H9 (cell line): Measurements from ENCODE around the gene A2ML1. TPM values are rescaled to one million over a fixed set of nuclear protein-coding genes. Genes with fewer than 3 reads are reported as not detected.

ENCODE experiments used
- DNase-seq: peaks from one replicate; pipeline ENCODE4 v3.0.0-alpha.2; 2017
- H2AFZ ChIP-seq: one replicate; pipeline ENCODE4 v1.6.1; 2013; ENCODE audit warnings: mild to moderate bottlenecking, low read length, control low read depth, moderate library complexity
- H2AK5ac ChIP-seq: 2 replicates; pipeline ENCODE4 v1.6.1; 2013; ENCODE audit warnings: low read length, control low read depth, mixed read lengths; ENCODE audit not compliant: insufficient read length
- H2BK120ac ChIP-seq: one replicate; pipeline ENCODE4 v1.6.1; 2013; ENCODE audit warnings: low read depth, mild to moderate bottlenecking, low read length, control low read depth, inconsistent platforms; ENCODE audit not compliant: poor library complexity, severe bottlenecking
- H2BK12ac ChIP-seq: 2 replicates; pipeline ENCODE4 v1.6.1; 2013; ENCODE audit warnings: low read length, control low read depth, mixed read lengths, low read depth; ENCODE audit not compliant: insufficient read length
- H2BK15ac ChIP-seq: 2 replicates; pipeline ENCODE4 v1.6.1; 2013; ENCODE audit warnings: low read depth, low read length, control low read depth
- H2BK20ac ChIP-seq: one replicate; pipeline ENCODE4 v1.6.1; 2013; ENCODE audit warnings: low read depth, mild to moderate bottlenecking, low read length, control low read depth, inconsistent platforms; ENCODE audit not compliant: poor library complexity, severe bottlenecking
- H2BK5ac ChIP-seq: 2 replicates; pipeline ENCODE4 v1.6.1; 2013; ENCODE audit warnings: low read length, control low read depth, mixed read lengths; ENCODE audit not compliant: insufficient read length
- H3K14ac ChIP-seq: 2 replicates; pipeline ENCODE4 v1.6.1; 2013; ENCODE audit warnings: low read length, control low read depth; ENCODE audit not compliant: insufficient read depth
- H3K18ac ChIP-seq: 2 replicates; pipeline ENCODE4 v1.6.1; 2013; ENCODE audit warnings: low read depth, mild to moderate bottlenecking, mixed read lengths, low read length, control low read depth; ENCODE audit not compliant: insufficient read length
- H3K23ac ChIP-seq: 2 replicates; pipeline ENCODE4 v1.6.1; 2013; ENCODE audit warnings: low read length, control low read depth, mixed read lengths, low read depth; ENCODE audit not compliant: insufficient read length
- H3K23me2 ChIP-seq: 2 replicates; pipeline ENCODE4 v1.6.1; 2013; ENCODE audit warnings: low read depth, mild to moderate bottlenecking, mixed read lengths, low read length, control low read depth; ENCODE audit not compliant: insufficient read length, poor library complexity, severe bottlenecking
- H3K27ac ChIP-seq: 2 replicates; pipeline ENCODE4 v1.5.1; 2013; ENCODE audit warnings: low read length, control low read depth, mixed read lengths, low read depth; ENCODE audit not compliant: insufficient read length
- H3K27me3 ChIP-seq: 2 replicates; pipeline ENCODE4 v1.6.1; 2013; ENCODE audit warnings: low read length, control low read depth, inconsistent platforms; ENCODE audit not compliant: insufficient read depth
- H3K4ac ChIP-seq: 2 replicates; pipeline ENCODE4 v1.6.1; 2013; ENCODE audit warnings: low read depth, mild to moderate bottlenecking, control low read depth, inconsistent platforms, low read length, moderate library complexity
- H3K4me1 ChIP-seq: 2 replicates; pipeline ENCODE4 v1.6.1; 2013; ENCODE audit warnings: low read length, control low read depth, inconsistent platforms; ENCODE audit not compliant: insufficient read depth
- H3K4me2 ChIP-seq: 2 replicates; pipeline ENCODE4 v1.6.1; 2013; ENCODE audit warnings: low read length, control low read depth, mixed read lengths; ENCODE audit not compliant: insufficient read length, insufficient read depth
- H3K56ac ChIP-seq: 2 replicates; pipeline ENCODE4 v1.6.1; 2013; ENCODE audit warnings: low read depth, mild to moderate bottlenecking, mixed read lengths, low read length, control low read depth; ENCODE audit not compliant: insufficient read length
- H3K79me1 ChIP-seq: 2 replicates; pipeline ENCODE4 v1.6.1; 2013; ENCODE audit warnings: low read depth, mild to moderate bottlenecking, moderate library complexity, low read length, control low read depth, inconsistent platforms; ENCODE audit not compliant: insufficient read depth, poor library complexity, severe bottlenecking
- H3K79me2 ChIP-seq: 2 replicates; pipeline ENCODE4 v1.6.1; 2013; ENCODE audit warnings: low read length, control low read depth, inconsistent platforms; ENCODE audit not compliant: insufficient read depth
- H3K9ac ChIP-seq: 2 replicates; pipeline ENCODE4 v1.6.1; 2013; ENCODE audit warnings: low read length, control low read depth, mixed read lengths; ENCODE audit not compliant: insufficient read length; ENCODE audit errors: extremely low read depth
- H3K9me3 ChIP-seq: one replicate; pipeline ENCODE4 v1.6.1; 2013; ENCODE audit warnings: low read depth, low read length, inconsistent platforms; ENCODE audit not compliant: control insufficient read depth
- H3T11ph ChIP-seq: one replicate; pipeline ENCODE4 v1.6.1; 2013; ENCODE audit warnings: mild to moderate bottlenecking, low read length, control low read depth, inconsistent platforms
- H4K20me1 ChIP-seq: one replicate; pipeline ENCODE4 v1.6.1; 2013; ENCODE audit not compliant: control insufficient read depth, insufficient read length, insufficient read depth
- H4K5ac ChIP-seq: 2 replicates; pipeline ENCODE4 v1.6.1; 2013; ENCODE audit warnings: low read depth, mild to moderate bottlenecking, mixed read lengths, low read length, control low read depth; ENCODE audit not compliant: insufficient read length
- H4K8ac ChIP-seq: replicated peaks from 2 replicates; pipeline ENCODE4 v1.6.1; 2013; ENCODE audit warnings: low read length, control low read depth, mixed read lengths, low read depth; ENCODE audit not compliant: insufficient read length
- H4K91ac ChIP-seq: 2 replicates; pipeline ENCODE4 v1.6.1; 2013; ENCODE audit warnings: low read depth, mild to moderate bottlenecking, moderate library complexity, mixed read lengths, low read length, control low read depth; ENCODE audit not compliant: insufficient read length
- H3K27ac Mint-ChIP-seq, 3 experiments: 2 replicates in 2 of 3; 3 replicates in 1 of 3; pipeline ENCODE4 v1.8.0; 2020 to 2021; ENCODE audit warnings: mixed read lengths in 3 of 3, mild to moderate bottlenecking in 1 of 3, moderate library complexity in 1 of 3
- H3K27me3 Mint-ChIP-seq: 2 replicates; pipeline ENCODE4 v1.8.0; 2021; ENCODE audit warnings: low read depth, mild to moderate bottlenecking, moderate library complexity, mixed read lengths
- H3K36me3 Mint-ChIP-seq, 3 experiments: 2 replicates in 2 of 3; 3 replicates in 1 of 3; pipeline ENCODE4 v1.8.0; 2020 to 2021; ENCODE audit warnings: low read depth in 3 of 3, mixed read lengths in 3 of 3; ENCODE audit not compliant: insufficient read depth in 1 of 3
- H3K4me1 Mint-ChIP-seq, 2 experiments: 2 replicates each; pipeline ENCODE4 v1.8.0; 2020; ENCODE audit warnings: mixed read lengths in 2 of 2
- H3K4me3 Mint-ChIP-seq, 2 experiments: 2 replicates in 1 of 2; 3 replicates in 1 of 2; pipeline ENCODE4 v1.8.0; 2020 to 2021; ENCODE audit warnings: mild to moderate bottlenecking in 2 of 2, mixed read lengths in 2 of 2, moderate library complexity in 1 of 2
- H3K9me3 Mint-ChIP-seq, 2 experiments: 2 replicates in 1 of 2; 3 replicates in 1 of 2; pipeline ENCODE4 v1.8.0; 2020; ENCODE audit warnings: mild to moderate bottlenecking in 2 of 2, mixed read lengths in 2 of 2, moderate library complexity in 1 of 2
- CTCF ChIP-seq: fragments of 200-600 bp; sonication (generic); conservative IDR thresholded peaks from 3 replicates; pipeline ENCODE4 v1.8.0; 2021; ENCODE audit warnings: antibody characterized with exemption, mild to moderate bottlenecking
- WGBS: extraction: QIAGEN DNeasy Blood & Tissue Kit; methylation state at CpG from one replicate; pipeline ENCODE4 v1.1.7; 2013; ENCODE audit warnings: missing lambda C conversion rate, low lambda C conversion rate, mixed read lengths; ENCODE audit not compliant: insufficient read length; ENCODE audit errors: extremely low coverage; 5-methylcytosine and 5-hydroxymethylcytosine counted together
- total RNA-seq: library from RNA; stranded (reverse); gene quantifications from 2 replicates; pipeline ENCODE4 v1.2.1, GENCODE V29; 2021

A2ML1 gene
- total RNA-seq, 1 experiment from 2014 or later, result 2.8 TPM

- H4K20me1 ChIP-seq, result no peaks in the 10 kb centered on the region
- H2AFZ ChIP-seq, result no peak overlapping the region
- no peak overlapping the region for H3K23ac ChIP-seq
- H4K8ac ChIP-seq, result no peak overlapping the region
- no peak overlapping the region for H2AK5ac ChIP-seq
- H2BK20ac ChIP-seq, result no peak overlapping the region
- peak overlapping the region; percentile 81 for H4K5ac ChIP-seq
- H3K4ac ChIP-seq, result no peak overlapping the region
- H3K79me1 ChIP-seq, result no peaks in the 10 kb centered on the region
- no peaks in the 10 kb centered on the region for H3K9me3 ChIP-seq
- DNase-seq, result no peak
- no CpG with 5 or more reads among the region's 2 CpGs for WGBS
- H3K14ac ChIP-seq, result no peak overlapping the region
- H3K23me2 ChIP-seq, result no peaks in the 10 kb centered on the region
- H3K56ac ChIP-seq, result no peak overlapping the region
- H3K27me3 ChIP-seq, result no peaks in the 10 kb centered on the region
- no peak overlapping the region for H3K4me2 ChIP-seq
- H2BK12ac ChIP-seq, result peak overlapping the region; percentile 45
- H3T11ph ChIP-seq, result no peak overlapping the region
- no peak overlapping the region for H3K9ac ChIP-seq
- no peak overlapping the region for H3K18ac ChIP-seq
- Mint-ChIP-seq H3K4me1 (peaks cover 53 to 63% of the 10 kb centered on the region in 2 experiments), H3K9me3 (peaks cover 0 to 3% of the 10 kb centered on the region in 2 experiments; a peak in 1 of 5 replicates), H3K4me3 (peak overlapping the region in 1 of 2 experiments; percentile 74; a peak in 1 of 5 replicates), H3K27ac (peak overlapping the region; percentile 95 to 99 (median 99)), H3K36me3 (no peaks in the 10 kb centered on the region), H3K27me3 (no peaks in the 10 kb centered on the region)
- peak overlapping the region; percentile 87 for H3K27ac ChIP-seq
- no peak overlapping the region for H2BK5ac ChIP-seq
- H2BK15ac ChIP-seq, result no peak overlapping the region
- peaks cover 15% of the 10 kb centered on the region; the same call in 1 of the 2 replicates for H3K4me1 ChIP-seq
- H2BK120ac ChIP-seq, result no peak overlapping the region
- TF ChIP-seq CTCF, result no peak
- no peaks in the 10 kb centered on the region for H3K79me2 ChIP-seq
- no peak overlapping the region for H4K91ac ChIP-seq
Observed at GRCh38 chr12:8818526-8818925, 3.9 kb upstream of the A2ML1 start.
